ENCODE measurements around the gene PTPRM.

GRCh38 chr18:7748251-7749007 is 181.3 kb downstream of the PTPRM start:
- TF ChIP-seq CTCF (IDR thresholded peaks at IDR 0.05): no peak
- no peak for TF ChIP-seq POLR2A (IDR thresholded peaks at IDR 0.05)
- no peak for TF ChIP-seq POLR2AphosphoS5 (IDR thresholded peaks at IDR 0.05)

Data from gastroesophageal sphincter (tissue), 3 donors.